Lung microvascular endothelial cell (primary cell): ENCODE measurements around the gene EML4. TPM values are rescaled to one million over a fixed set of nuclear protein-coding genes. Genes with fewer than 3 reads are reported as not detected.
"Not testable (repeated sequence)": the region's sequence is repeated elsewhere in the genome, so short reads cannot be mapped to it uniquely, and the experiment has no call there.

Experiments used
- DNase-seq, 2 donors: peaks; one replicate each; pipeline versions ENCODE4 v3.0.0 to v3.0.0-alpha.2; 2010; ENCODE audit warnings: low read depth in 2 of 2
- total RNA-seq: library from RNA; depleted of rRNA; stranded (reverse); fragments of >200 nt; gene quantifications from 2 replicates; pipeline ENCODE4 v1.2.1, GENCODE V29; 2014

The EML4 gene
- total RNA-seq, 1 donor from 2014 or later = 12.5 TPM

DNA sequence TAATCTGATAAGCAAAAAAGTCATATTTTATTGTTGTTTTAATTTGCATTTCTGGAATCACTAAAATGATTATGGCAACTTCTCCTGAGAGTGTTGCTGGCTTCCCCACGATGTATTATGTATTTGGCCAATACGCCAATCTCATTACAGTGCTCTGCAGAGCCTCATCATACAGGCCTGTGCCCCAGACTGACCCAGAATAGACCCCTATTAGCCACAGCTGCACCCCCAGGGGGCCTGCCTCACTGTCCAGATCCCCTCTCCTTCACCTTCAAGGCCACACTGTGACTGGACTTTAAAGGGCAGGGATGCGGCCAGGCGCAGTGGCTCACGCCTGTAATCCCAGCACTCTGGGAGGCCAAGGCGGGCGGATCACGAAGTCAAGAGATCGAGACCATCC, 209.3 kb downstream of the EML4 start:
- DNase-seq = no peak

DNA sequence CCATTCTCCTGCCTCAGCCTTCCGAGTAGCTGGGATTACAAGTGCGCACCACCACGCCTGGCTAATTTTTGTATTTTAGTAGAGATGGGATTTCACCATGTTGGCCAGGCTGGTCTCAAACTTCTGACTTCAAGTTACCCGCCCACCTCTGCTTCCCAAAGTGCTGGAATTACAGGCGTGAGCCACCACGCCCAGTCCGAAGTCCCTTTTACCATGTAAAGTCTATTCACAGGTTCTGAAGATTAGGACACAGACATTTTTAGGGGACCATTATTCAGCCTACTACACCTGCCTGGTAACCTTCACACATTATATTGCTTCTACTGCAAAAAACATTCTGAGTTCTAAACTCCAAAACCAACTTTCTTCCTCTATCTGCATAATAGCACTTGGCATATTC, 210.9 kb downstream of the EML4 start:
- DNase-seq = not testable (repeated sequence)

DNA sequence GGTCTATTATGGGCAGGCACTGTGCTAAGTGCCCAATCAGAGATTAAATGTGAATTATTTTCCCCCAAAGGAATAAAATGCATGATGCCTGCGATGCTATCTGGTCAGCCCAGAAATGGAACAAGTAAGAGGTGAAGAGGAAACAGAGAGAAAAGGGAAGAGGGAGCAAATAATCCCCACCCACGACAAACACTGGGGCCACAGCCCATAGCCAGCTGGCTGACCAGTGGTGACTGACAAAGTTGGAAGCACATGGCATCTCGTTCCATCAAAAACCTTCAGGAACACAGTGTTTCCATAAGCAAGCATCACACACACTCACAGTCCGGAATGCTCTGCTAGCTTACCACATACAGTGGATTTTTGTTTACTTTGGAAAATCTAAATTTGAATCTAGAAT, 213.0 kb downstream of the EML4 start:
- DNase-seq = no peak

Other genes with a start within 250 kb of the EML4 start
- gene PKDCC, start 121.3 kb upstream of the EML4 start, total RNA-seq = 1.5 and 4.2 TPM in 2 replicates
- gene COX7A2L, start 191.9 kb downstream of the EML4 start, total RNA-seq = 128 and 133 TPM in 2 replicates